Retinal pigment epithelial cell (primary cell): ENCODE measurements around the gene JADE3.

Experiments
- DNase-seq: peaks from one replicate; pipeline ENCODE4 v3.0.0-alpha.2; 2010; ENCODE audit warnings: low read depth
- H3K4me3 ChIP-seq: 2 replicates; pipeline ENCODE4 v1.5.1; 2011; ENCODE audit warnings: mild to moderate bottlenecking, low read length, control low read depth, moderate library complexity
- CTCF ChIP-seq: conservative IDR thresholded peaks from 2 replicates; pipeline ENCODE4 v1.5.1; 2011; ENCODE audit warnings: low read depth, low read length, control low read depth, inconsistent platforms

JADE3 gene

GRCh38 chrX:46913667-46914066 lies 1.4 kb downstream of the JADE3 start:
- DNase-seq, result no peak
- TF ChIP-seq CTCF, result no peak
- H3K4me3 ChIP-seq, result peak overlapping the region; percentile 59

GRCh38 chrX:46916273-46916672 lies 4.1 kb downstream of the JADE3 start:
- no peak for DNase-seq
- no peak for TF ChIP-seq CTCF
- H3K4me3 ChIP-seq, result no peak overlapping the region

DNA sequence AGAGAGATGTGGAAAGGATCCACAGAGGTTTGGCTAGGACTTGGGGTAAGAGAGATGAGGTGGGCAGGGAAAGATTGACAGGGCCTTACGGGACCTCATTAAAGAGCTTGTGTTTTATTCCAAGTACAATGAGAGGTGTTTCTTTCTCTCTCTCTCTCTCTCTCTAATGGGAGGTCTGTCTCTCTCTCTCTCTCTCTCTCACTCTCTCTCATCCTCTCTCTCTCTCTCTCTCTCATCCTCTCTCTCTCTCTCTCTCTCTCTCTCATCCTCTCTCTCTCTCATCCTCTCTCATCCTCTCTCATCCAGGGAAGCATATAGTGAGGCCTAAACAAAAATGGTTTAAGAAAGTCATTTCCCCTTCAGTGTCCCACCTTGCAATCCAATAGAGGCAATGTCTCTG lies 5.4 kb downstream of the JADE3 start:
- DNase-seq, result no peak
- H3K4me3 ChIP-seq, result no peak overlapping the region
- no peak for TF ChIP-seq CTCF

GRCh38 chrX:46918434-46918833 lies 6.2 kb downstream of the JADE3 start:
- no peak for DNase-seq
- TF ChIP-seq CTCF, result no peak
- H3K4me3 ChIP-seq, result no peak overlapping the region

DNA sequence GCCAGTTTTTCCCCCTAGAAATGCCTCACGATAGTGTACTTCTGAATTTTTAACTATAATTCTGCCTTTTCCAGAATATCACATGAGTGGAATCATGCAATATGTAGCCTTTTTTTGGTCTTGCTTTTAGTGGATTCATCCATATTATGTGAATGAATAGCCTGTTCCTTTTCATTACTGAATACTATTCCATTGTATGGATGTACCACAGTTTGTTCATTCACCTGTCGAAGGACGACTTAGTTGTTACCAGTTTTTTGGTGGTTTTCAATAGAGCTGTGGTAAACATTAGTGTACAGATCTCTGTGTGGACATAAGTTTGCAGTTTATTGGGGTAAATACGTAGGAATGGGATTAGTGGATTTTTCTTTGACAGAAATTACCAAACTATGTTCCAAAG lies 8.0 kb downstream of the JADE3 start:
- no peak for TF ChIP-seq CTCF
- DNase-seq, result no peak
- H3K4me3 ChIP-seq, result no peak overlapping the region

- DNase-seq, result no peak
- no peak for TF ChIP-seq CTCF
- no peak overlapping the region for H3K4me3 ChIP-seq
Measured at GRCh38 chrX:46922611-46923010, 10.4 kb downstream of the JADE3 start.

GRCh38 chrX:46927718-46928117 lies 15.5 kb downstream of the JADE3 start:
- no peak for DNase-seq
- no peak overlapping the region for H3K4me3 ChIP-seq
- TF ChIP-seq CTCF, result no peak
